GM12865 (cell line): Measurements from ENCODE around the gene OSGEP.
"Not testable (repeated sequence)": the region's sequence is repeated elsewhere in the genome, so short reads cannot be mapped to it uniquely, and the experiment has no call there.

Source experiments
- DNase-seq: peaks from one replicate; pipeline ENCODE4 v3.0.0; 2010; ENCODE audit warnings: low read depth
- H3K4me3 ChIP-seq: 2 replicates; pipeline ENCODE4 v1.5.1; 2011; ENCODE audit warnings: mild to moderate bottlenecking, low read depth, low read length, control low read depth
- CTCF ChIP-seq: IDR thresholded peaks from 2 replicates; pipeline ENCODE4 v1.5.1; 2011; ENCODE audit warnings: low read length, control low read depth, low read depth, inconsistent platforms; ENCODE audit not compliant: insufficient read depth; ENCODE audit errors: missing control alignments

The OSGEP gene

DNA sequence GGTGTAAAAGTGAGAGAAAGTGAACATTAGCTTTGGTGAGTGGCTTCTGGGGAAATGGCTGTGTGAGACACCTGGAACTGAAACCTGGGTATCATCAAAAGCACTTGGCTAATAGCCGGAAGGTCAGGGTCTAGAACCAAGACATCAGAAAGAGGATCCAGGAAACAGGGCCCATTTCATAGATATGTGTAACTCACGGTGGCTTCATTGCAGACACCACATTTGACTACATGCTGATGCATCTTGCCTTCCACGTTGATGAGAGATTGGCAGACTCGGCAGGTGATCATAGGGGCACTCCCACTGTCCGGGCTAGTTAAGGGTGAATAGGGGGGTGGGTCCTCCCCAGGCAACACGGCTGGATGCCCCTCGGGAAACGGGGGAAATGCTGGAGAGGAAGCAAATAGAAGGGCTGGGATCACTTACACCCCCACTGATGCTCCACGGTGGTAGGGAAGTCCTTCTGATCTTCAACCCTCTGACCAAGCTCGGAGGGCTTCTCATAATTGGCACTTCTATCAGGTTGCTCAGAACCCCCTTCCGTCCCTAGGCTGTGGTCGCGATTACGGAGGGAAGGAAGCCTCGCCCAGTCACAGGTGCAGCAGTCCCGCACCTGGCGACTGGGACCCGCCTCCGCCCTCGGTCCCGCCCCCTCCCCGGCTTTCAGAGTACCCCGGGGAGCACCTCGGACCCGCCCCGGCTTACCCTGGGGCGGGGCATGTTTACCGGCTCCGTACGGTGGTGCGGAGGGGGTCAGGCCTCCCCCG lies 6.0 kb upstream of the OSGEP start:
- no peak for TF ChIP-seq CTCF
- H3K4me3 ChIP-seq, result peak overlapping the region; percentile 96
- DNase-seq, result peak; percentile 73

DNA sequence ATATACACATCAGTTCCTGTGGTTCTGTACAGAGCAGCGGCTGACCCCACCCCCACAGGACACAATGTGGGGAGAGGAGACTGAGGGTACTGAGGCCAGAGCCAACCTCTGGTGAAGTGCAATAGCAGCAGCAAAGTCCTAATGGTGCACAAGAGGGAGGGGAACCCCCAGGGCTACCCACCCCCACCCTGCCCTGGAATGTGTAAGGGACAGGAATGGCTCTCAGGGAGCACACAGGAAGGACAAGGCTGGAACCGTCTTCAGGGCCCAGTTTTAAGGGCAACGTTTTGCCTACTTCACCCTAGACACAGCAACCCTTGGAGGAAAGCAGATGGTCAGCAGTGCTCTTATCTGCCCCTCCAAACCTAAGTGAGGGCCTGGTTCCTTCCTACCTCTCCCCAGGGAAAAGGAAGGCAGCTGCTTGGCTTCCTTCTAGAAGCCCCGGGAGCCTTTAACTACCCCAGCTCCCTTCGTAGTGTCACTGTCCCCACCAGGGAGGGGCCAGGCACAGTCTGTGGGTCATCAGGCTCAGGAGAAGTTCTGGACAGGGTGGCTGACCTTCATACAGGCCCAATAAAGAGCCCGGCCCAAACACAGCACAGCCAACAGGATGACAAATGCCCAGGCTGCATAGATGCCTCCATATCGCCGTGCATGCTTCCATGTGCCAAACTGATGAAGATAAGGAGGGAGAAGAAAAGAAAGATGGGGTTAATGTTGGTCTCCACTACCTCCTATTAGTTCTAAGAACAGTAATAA lies 3.6 kb upstream of the OSGEP start:
- H3K4me3 ChIP-seq, result no peak overlapping the region
- TF ChIP-seq CTCF, result no peak
- no peak for DNase-seq

DNA sequence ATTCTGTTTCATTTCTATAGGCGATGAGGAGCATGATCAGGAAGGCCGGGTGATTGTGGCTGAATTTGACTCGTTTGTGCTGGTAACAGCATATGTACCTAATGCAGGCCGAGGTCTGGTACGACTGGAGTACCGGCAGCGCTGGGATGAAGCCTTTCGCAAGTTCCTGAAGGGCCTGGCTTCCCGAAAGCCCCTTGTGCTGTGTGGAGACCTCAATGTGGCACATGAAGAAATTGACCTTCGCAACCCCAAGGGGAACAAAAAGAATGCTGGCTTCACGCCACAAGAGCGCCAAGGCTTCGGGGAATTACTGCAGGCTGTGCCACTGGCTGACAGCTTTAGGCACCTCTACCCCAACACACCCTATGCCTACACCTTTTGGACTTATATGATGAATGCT lies 2.4 kb upstream of the OSGEP start:
- no peak for DNase-seq
- TF ChIP-seq CTCF, result no peak
- H3K4me3 ChIP-seq, result no peak overlapping the region

DNA sequence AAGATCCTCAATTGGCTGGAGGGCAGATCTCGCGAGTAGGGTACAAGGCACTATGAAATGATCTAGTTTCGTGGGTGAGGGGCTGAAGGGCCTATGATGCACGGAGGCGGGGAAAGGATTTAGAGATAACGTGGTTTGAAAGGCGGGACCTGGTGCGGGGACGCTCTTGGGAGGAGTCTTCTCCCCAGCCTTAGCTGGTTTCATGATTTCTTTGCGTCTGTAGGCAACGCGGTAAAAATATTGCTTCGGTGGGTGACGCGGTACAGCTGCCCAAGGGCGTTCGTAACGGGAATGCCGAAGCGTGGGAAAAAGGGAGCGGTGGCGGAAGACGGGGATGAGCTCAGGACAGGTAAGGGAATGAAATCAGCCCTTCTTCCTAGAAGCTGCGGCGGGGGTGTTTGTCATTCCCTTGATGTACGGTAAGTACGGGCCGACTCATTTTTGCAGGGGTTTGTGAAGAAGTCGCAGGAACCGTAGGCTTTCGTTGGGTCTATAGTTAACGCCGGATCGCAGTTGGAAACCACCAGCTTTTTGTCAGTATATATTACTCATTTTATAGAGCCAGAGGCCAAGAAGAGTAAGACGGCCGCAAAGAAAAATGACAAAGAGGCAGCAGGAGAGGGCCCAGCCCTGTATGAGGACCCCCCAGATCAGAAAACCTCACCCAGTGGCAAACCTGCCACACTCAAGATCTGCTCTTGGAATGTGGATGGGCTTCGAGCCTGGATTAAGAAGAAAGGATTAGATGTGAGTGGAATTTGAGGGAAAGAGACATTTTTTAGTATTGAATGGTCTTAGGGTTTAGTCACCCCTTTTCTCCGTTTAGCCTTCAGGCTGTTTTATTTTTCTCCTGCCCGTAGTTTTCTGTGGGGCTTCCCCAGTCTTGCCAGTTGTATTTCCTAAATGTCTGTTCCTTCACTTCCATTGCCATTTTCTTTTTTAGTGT lies 1.0 kb upstream of the OSGEP start:
- peak overlapping the region; percentile 90 for H3K4me3 ChIP-seq
- DNase-seq, result peak; percentile 89
- TF ChIP-seq CTCF, result no peak

- H3K4me3 ChIP-seq, DNase-seq: not testable (repeated sequence)
These were observed 1.8 kb downstream of the OSGEP start for GRCh38 chr14:20452831-20453230.

GRCh38 chr14:20446889-20447288 lies 7.7 kb downstream of the OSGEP start:
- TF ChIP-seq CTCF, result no peak
- H3K4me3 ChIP-seq, result no peak overlapping the region
- DNase-seq, result no peak

DNA sequence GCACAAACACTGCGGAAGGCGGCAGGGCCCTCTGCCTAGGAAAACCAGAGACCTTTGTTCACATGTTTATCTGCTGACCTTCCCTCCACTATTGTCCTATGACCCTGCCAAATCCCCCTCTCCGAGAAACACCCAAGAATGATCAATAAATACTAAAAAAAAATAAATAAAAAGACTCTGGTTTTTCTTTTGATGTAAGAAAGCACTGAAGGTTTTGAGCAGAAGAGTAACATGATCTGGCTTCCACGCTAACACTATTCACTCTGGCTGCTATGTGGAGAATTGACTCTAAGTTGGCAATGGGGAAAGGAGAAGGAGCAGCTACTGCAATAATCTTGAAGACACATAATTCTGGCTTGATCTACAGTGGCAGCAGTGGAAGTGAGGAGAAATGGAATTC lies 11.0 kb downstream of the OSGEP start:
- H3K4me3 ChIP-seq, DNase-seq: not testable (repeated sequence)
